ENCODE measurements around the gene TBC1D3I. TPM values are rescaled to one million over a fixed set of nuclear protein-coding genes. Genes with fewer than 3 reads are reported as not detected.
"Not testable (repeated sequence)": the region's sequence is repeated elsewhere in the genome, so short reads cannot be mapped to it uniquely, and the experiment has no call there.

TBC1D3I gene
- under 1 TPM; 0.31 to 0.58 TPM for total RNA-seq

DNA sequence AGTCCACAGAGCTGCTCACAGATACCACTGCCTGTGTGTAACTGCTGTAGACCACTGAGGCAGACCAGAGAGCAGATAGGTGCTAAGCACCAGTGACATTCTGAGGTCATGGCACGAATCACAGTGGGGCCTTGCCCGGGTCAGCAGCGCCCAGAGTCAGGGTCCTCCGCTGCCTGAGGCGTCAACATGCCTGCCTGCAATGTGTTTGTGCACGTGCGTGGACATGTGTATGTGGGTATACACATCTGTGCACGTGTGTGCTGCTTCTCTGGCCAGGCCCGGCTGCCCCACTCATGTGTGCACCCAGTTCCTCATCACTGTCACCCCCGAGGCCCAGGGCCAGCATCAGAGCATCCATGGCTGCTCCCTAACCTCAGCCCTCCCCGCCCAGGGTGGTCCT is at the start of gene TBC1D3I:
Gene TBC1D3I (minus strand): TSS at position 101 of the 400 bp plus-strand sequence. CDS start 1,585 bp downstream, outside the sequence.
- not testable (repeated sequence) for H3K36me3 Mint-ChIP-seq (ENCODE audit: low read depth)

DNA sequence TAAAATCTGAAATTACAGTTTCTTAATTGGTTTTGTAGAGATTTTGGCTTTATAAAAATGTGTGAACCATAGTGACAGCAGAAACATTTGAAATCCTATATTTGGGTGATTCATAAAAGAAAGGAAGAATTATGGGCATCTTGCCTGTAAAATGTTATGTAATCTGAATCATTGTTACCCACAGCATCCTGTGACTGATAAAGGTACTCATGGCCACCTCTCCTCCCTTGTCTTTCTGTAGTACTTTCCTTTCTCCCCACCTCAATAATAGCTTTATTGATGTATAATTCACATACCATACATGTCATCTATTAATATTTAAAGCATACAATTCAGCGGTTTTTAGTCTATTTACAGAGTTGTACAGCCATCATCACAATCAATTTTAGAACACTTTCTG is 30.8 kb upstream of the TBC1D3I start:
- H3K36me3 Mint-ChIP-seq (ENCODE audit: low read depth); DNase-seq; H3K9me3 Mint-ChIP-seq (ENCODE audit: insufficient read depth); H3K4me3 Mint-ChIP-seq; H3K4me1 Mint-ChIP-seq (ENCODE audit: low read depth); H3K27ac Mint-ChIP-seq; H3K27me3 Mint-ChIP-seq (ENCODE audit: low read depth); CTCF ChIA-PET; POLR2A ChIA-PET; ATAC-seq: not testable (repeated sequence)

More for the DNA sequence above, at the start of gene TBC1D3I:
- POLR2A ChIA-PET; CTCF ChIA-PET; DNase-seq; H3K27me3 Mint-ChIP-seq (ENCODE audit: low read depth); H3K9me3 Mint-ChIP-seq (ENCODE audit: insufficient read depth); H3K4me3 Mint-ChIP-seq; H3K4me1 Mint-ChIP-seq (ENCODE audit: low read depth); H3K27ac Mint-ChIP-seq; ATAC-seq: not testable (repeated sequence)

DNA sequence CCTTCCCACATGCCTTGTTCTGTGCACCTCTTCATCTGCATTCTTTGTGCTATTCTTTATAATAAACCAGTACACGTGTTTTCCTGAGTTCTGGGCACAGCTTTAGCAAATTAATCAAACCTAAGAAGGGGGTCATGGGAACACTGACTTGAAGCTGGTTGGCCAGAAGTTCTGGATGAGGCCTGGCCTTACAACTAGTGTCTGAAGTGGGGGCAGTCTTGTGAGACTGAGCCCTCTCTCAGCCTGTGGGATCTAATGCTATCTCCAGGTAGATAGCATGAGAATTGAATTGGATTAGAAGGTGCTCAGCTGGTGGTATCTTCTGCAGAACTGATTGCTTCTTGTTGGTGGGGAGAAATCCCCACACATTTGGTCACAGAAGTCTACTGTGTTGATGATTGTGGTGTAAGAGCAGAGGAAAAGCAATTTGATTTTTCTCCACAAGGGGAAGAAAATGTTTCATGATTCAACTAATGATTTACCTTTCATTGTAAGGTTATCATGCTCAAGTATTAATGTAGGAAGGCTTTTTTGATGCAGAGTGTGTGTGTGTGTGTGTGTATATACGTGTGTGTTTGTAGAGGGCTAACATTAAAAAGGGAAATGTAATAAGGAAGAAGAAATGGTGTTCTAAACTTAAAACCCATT is 25.7 kb upstream of the TBC1D3I start:
- CTCF ChIA-PET; H3K4me1 Mint-ChIP-seq (ENCODE audit: low read depth); H3K36me3 Mint-ChIP-seq (ENCODE audit: low read depth); H3K9me3 Mint-ChIP-seq (ENCODE audit: insufficient read depth); ATAC-seq; H3K27ac Mint-ChIP-seq; POLR2A ChIA-PET; H3K27me3 Mint-ChIP-seq (ENCODE audit: low read depth); H3K4me3 Mint-ChIP-seq; DNase-seq: not testable (repeated sequence)

DNA sequence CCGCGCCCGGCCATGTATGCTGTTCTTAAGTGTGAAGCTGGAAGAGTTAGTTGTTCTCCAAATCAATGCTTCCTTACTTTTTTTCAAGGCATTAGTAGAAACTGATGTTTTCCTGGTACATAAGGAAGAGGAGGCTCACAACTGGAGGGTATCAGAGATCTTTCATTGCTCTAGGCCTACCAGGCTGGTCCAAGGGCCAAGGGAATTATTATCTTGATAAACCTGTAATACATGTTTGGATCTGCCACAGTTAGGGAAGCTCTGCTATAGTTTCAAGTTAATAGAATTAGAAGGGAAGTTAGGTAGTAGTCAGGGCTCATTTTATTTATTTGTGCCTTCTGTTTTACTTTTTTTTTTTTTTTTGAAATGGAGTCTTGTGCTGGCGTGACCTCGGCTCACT is 19.8 kb upstream of the TBC1D3I start:
- H3K27me3 Mint-ChIP-seq (ENCODE audit: low read depth); H3K36me3 Mint-ChIP-seq (ENCODE audit: low read depth); DNase-seq; CTCF ChIA-PET; POLR2A ChIA-PET; H3K9me3 Mint-ChIP-seq (ENCODE audit: insufficient read depth); H3K4me1 Mint-ChIP-seq (ENCODE audit: low read depth); H3K4me3 Mint-ChIP-seq; ATAC-seq; H3K27ac Mint-ChIP-seq: not testable (repeated sequence)

DNA sequence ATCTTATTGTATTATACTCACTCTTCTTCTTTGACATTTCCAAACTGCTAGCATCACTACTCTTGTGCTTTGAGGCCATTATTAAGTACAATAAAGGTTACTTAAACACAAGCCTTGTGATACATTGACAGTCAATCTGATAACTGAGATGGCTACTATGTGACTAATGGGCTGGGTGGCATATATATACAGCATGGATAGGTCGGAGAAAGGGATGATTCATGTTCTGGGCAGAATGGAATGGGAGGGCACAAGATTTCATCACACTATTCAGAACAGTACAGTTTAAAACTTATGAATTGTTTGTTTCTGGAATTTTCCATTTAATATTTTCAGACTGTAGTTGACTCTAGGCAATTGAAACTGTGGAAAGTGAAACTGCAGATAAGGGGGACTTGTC is 18.9 kb upstream of the TBC1D3I start:
- H3K27me3 Mint-ChIP-seq (ENCODE audit: low read depth); CTCF ChIA-PET; H3K9me3 Mint-ChIP-seq (ENCODE audit: insufficient read depth); DNase-seq; POLR2A ChIA-PET; H3K36me3 Mint-ChIP-seq (ENCODE audit: low read depth); H3K4me3 Mint-ChIP-seq; ATAC-seq; H3K4me1 Mint-ChIP-seq (ENCODE audit: low read depth); H3K27ac Mint-ChIP-seq: not testable (repeated sequence)

DNA sequence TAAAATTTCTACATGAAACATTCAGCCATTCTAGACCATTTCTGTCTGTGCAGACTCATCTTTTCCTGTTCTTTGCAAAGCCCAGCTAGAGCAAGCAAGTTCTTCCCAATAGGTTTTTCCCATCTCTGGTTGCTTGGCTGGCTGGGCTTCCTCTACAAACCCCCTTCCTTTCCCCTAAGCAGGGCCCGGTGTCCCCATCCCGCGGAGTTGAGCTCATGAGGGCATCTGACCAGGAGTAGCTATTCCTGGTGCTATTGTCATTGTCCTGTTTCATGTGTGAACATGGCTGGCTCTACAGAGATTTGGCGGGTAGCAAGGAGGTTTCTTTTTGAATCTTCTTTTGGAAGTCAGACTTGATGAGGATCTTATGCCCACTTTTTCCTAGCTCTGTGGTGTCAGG is 22.3 kb downstream of the TBC1D3I start:
- H3K4me1 Mint-ChIP-seq (ENCODE audit: low read depth); POLR2A ChIA-PET; H3K4me3 Mint-ChIP-seq; H3K9me3 Mint-ChIP-seq (ENCODE audit: insufficient read depth); H3K27me3 Mint-ChIP-seq (ENCODE audit: low read depth); ATAC-seq; DNase-seq; H3K27ac Mint-ChIP-seq; H3K36me3 Mint-ChIP-seq (ENCODE audit: low read depth); CTCF ChIA-PET: not testable (repeated sequence)

GRCh38 chr17:36229644-36230043 is 34.7 kb downstream of the TBC1D3I start:
- H3K36me3 Mint-ChIP-seq (ENCODE audit: low read depth); POLR2A ChIA-PET; H3K9me3 Mint-ChIP-seq (ENCODE audit: insufficient read depth); CTCF ChIA-PET; ATAC-seq; H3K27ac Mint-ChIP-seq; H3K4me1 Mint-ChIP-seq (ENCODE audit: low read depth); H3K4me3 Mint-ChIP-seq; H3K27me3 Mint-ChIP-seq (ENCODE audit: low read depth): not testable (repeated sequence)
- peak; percentile 56 for DNase-seq

DNA sequence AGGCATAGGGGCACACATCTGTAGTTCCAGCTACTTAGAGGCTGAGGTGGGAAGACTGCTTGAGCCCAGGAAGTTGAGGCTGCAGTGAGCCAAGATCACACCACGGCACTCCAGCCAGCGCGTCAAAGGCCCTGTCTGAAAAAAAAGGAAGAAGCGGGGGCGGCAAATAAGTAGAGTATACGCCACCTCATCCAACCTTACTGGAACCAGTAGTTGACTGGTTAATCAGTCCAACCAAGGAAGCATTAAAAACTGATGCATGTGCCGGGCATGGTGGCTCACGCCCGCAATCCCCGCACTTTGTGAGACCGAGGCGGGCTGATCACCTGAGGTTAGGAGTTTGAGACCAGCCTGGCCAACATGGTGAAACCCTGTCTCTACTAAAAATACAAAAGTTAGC is 41.4 kb downstream of the TBC1D3I start:
- H3K27me3 Mint-ChIP-seq (ENCODE audit: low read depth); DNase-seq; ATAC-seq; H3K4me3 Mint-ChIP-seq; H3K4me1 Mint-ChIP-seq (ENCODE audit: low read depth); CTCF ChIA-PET; H3K27ac Mint-ChIP-seq; POLR2A ChIA-PET; H3K36me3 Mint-ChIP-seq (ENCODE audit: low read depth): not testable (repeated sequence)
- peaks cover 11% of the 10 kb centered on the region for H3K9me3 Mint-ChIP-seq (ENCODE audit: insufficient read depth)

GRCh38 chr17:36221581-36222100 is 42.7 kb downstream of the TBC1D3I start:
- Mint-ChIP-seq H3K27me3 (ENCODE audit: low read depth) (peaks cover 12% of the 10 kb centered on the region), H3K9me3 (ENCODE audit: insufficient read depth) (peaks cover 15% of the 10 kb centered on the region)
- DNase-seq; H3K4me1 Mint-ChIP-seq (ENCODE audit: low read depth); CTCF ChIA-PET; ATAC-seq; H3K27ac Mint-ChIP-seq; POLR2A ChIA-PET; H3K36me3 Mint-ChIP-seq (ENCODE audit: low read depth); H3K4me3 Mint-ChIP-seq: not testable (repeated sequence)

DNA sequence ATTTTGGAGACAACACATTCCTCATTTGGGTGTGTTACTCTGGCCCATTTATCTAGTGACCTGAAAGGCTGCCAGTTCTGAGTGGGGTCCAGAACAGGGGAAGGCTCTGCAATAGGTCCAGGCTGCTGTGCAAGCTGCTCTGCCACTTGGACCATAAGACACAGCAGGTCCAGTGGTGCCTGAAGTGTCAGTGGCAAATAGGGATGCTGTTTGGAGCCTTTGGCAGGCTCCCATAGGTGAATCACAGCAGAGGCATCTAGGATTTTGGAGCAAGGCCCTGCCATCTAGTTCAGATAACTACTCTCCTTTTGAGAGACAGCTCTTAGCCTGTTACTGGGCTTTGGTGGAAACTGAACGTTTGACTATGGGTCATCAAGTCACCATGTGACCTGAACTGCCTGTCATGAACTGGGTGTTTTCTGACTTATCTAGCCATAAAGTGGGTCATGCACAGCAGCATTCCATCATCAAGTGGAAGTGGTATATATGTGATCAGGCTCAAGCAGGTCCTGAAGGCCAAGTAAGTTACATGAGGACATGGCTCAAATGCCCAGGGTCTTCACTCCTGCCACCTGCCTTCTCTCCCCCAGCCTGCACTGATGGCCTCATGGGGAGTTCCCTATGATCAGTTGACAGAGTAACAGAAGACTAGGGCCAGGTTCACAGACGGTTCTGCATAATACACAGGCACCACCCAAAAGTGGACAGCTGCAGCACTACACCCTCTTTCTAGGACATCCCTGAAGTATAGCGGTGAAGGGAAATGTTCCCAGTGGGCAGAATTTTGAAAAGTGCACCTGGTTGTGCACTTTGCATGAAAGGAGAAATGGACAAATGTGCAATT is 43.4 kb downstream of the TBC1D3I start:
- POLR2A ChIA-PET; H3K27ac Mint-ChIP-seq; H3K36me3 Mint-ChIP-seq (ENCODE audit: low read depth); ATAC-seq; CTCF ChIA-PET; H3K4me1 Mint-ChIP-seq (ENCODE audit: low read depth); H3K4me3 Mint-ChIP-seq; DNase-seq: not testable (repeated sequence)
- H3K9me3 Mint-ChIP-seq (ENCODE audit: insufficient read depth) = peaks cover 15% of the 10 kb centered on the region
- peaks cover 12% of the 10 kb centered on the region for H3K27me3 Mint-ChIP-seq (ENCODE audit: low read depth)

- not testable (repeated sequence) for H3K4me3 Mint-ChIP-seq; H3K4me1 Mint-ChIP-seq (ENCODE audit: low read depth)
- H3K27me3 Mint-ChIP-seq (ENCODE audit: low read depth) = peaks cover 18% of the 10 kb centered on the region
Observed at GRCh38 chr17:36219556-36219955, 44.8 kb downstream of the TBC1D3I start.

More at GRCh38 chr17:36219556-36219955, 44.8 kb downstream of the TBC1D3I start:
- H3K36me3 Mint-ChIP-seq (ENCODE audit: low read depth); DNase-seq; ATAC-seq; POLR2A ChIA-PET; H3K27ac Mint-ChIP-seq: not testable (repeated sequence)
- H3K9me3 Mint-ChIP-seq (ENCODE audit: insufficient read depth) = peaks cover 15% of the 10 kb centered on the region
- CTCF ChIA-PET = interaction anchor here (1.4 kb wide), 1 partner anchor 71 kb away, joined by 3 read pairs; no protein-coding TSS in a partner anchor
